ENCODE data around the gene RTEL1.
"Not testable (repeated sequence)": the region's sequence is repeated elsewhere in the genome, so short reads cannot be mapped to it uniquely, and the experiment has no call there.

Gene RTEL1

GRCh38 chr20:63652192-63652980 lies 5.7 kb upstream of the RTEL1 start:
- no peak for DNase-seq

- DNase-seq = peak; percentile 74
Observed at GRCh38 chr20:63653041-63653973, 4.8 kb upstream of the RTEL1 start, which contains the start of gene STMN3. STMN3 (minus strand) TSS chr20:63653424; CDS start chr20:63653345, 79 bp downstream.

DNA sequence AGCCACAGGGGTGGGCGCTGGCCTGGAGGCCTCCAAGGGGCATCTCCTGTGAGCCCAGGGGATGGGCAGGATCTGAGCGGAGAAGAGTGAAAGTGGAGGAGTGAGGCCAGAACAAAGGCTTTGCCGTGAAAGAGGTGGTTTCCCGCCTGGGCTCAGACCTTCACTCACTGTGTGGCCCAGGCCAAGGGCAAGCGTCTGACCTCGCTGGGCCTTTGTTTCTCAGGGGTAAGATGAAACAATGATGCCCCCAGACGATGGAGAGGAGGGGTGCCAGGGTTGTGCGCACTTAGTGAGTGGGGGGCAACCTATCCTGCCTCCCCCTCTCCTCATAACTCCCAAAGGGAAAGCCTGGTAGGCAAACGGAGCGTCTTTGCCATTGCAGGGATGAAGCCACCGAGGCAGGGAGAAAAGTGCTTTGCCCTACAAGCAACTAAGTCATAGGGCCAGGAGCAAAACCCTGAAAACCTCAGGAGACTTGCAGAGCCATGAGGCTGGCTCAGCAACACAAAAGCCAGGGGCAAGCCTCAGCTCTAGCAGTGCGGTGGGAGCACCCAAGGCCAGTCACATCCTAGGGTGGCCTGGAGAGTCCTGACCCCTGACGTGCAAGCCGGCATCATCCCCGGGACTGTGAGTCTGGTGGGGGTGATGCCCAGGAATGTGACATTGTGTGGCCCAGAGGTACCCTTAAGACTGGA lies 4.0 kb upstream of the RTEL1 start:
- no peak for DNase-seq

GRCh38 chr20:63655249-63655648 lies 2.9 kb upstream of the RTEL1 start:
- no peak for DNase-seq

DNA sequence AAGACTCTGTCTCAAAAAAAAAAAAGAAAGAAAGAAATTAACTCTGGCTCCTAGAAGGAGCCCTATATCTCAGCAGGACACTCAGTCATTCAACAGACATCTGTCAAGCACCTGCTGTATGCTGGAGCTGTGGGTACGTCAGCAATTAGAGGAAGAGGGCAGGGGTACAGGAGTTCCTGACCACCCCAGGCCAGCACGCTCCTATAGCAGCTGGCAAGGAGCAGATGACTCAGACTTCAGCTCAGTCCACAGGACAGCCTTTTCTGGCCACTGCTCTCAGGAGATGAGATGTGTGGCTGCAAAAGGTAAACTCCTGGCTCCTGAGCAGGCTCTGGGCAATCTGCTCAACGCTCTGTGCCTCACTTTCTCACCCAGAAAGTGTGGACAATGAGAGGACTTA lies 1.7 kb upstream of the RTEL1 start:
- no peak for DNase-seq

- no peak for DNase-seq
Observed at GRCh38 chr20:63657260-63657936, 714 bp upstream of the RTEL1 start.

GRCh38 chr20:63658749-63659187 lies 656 bp downstream of the RTEL1 start:
- DNase-seq = no peak

DNA sequence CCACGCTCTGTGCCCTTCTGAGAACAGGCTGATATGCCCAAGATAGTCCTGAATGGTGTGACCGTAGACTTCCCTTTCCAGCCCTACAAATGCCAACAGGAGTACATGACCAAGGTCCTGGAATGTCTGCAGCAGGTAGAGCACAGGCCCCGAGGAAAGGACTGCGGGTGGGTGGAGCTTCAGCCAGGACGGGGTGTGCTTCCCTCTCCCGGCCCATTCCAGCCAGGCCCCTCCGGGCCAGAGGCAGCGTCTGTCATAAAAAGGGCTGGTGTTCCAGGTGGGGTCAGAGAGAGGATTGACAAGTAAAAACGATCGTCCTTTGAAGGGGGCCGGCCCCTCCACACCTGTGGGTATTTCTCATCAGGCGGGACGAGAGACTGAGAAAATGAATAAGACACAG lies 1.3 kb downstream of the RTEL1 start:
- DNase-seq = no peak

DNA sequence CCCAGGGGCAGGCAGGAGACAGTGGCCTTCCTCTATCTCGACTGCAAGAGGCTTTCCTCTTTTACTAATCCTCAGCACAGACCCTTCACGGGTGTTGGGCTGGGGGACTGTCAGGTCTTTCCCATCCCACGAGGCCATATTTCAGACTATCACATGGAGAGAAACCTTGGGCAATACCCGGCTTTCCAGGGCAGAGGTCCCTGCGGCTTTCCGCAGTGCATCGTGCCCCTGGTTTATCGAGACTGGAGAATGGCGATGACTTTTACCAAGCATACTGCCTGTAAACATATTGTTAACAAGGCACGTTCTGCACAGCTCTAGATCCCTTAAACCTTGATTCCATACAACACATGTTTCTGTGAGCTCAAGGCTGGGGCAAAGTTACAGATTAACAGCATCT lies 2.1 kb downstream of the RTEL1 start:
- DNase-seq = not testable (repeated sequence)

DNA sequence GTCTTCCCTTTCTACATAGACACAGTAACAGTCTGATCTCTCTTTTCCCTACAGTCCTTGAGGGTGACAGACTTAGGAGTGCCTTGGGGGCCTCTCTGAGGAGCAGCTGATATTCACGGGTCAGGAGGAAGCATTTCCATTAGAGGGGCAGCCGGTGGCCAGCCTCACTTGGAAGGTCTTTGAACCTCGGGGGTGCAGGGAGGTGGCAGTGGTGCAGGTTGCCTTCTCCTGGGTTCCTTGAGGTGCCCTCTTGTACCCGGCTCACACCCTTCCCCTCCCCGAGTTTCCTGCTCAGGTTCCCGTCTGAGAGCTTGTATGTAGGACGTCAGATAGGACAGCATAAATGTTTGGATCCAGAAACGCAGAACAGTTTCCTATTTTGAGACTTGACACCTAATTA lies 2.5 kb downstream of the RTEL1 start:
- DNase-seq = no peak

- no peak for DNase-seq
Observed at GRCh38 chr20:63661108-63661507, 3.0 kb downstream of the RTEL1 start.

DNA sequence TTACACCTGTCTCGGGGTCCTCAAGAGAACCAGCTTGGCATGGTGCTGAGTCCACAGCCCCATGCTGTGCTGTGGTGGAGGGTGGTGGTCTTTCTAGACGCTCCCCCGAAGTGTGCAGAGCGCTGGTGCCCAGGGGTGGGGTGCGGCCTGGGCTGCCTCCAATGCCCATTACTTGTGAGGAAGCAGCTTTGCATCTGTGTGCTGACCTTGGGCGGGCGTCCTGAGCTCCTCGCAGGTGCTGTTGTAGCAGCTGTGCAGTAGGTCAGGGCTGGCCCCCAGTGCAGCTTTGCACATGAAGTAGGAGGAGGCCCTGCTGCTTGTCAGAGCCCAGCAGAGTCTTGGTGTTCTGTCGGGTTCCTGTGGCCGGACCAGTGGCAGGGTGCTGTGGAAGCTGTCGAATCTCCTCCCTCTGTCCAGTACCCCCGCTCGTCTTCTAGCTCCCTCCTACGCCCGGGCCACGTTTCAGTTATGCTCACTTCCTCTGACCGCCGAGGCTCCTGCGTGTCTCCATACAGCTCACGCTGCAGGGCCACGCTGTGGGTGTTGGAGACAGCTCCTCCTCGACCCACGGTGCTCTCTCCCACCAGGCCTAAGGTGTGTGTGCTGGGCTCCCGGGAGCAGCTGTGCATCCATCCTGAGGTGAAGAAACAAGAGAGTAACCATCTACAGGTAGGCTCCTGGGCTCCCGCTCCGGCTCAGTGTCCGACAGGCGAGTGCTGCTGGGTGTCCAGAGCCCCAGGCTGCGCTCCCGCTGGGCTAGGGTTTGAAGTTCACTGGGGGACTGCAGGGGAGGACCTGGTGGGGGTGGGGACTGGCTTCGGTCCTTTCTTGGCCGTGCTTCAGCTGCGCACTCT lies 4.1 kb downstream of the RTEL1 start:
- no peak for DNase-seq

DNA sequence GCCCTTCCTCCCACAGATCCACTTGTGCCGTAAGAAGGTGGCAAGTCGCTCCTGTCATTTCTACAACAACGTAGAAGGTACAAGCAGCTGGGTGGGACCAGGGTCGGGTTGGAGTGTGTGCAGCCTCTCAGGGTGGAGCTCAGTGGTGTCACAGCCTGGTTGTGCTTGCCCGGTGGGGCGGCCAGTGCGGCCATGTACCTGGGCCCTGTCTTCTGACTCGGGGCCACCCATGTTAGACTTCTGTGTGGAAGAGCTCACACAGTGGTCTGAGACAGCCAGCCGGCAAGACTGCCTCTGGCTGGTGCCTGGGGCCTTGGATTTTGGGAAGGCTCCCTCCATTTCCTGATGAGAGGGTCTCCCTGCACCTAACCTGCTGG lies 4.7 kb downstream of the RTEL1 start:
- no peak for DNase-seq

GRCh38 chr20:63663332-63664066 lies 5.4 kb downstream of the RTEL1 start:
- DNase-seq = no peak

DNA sequence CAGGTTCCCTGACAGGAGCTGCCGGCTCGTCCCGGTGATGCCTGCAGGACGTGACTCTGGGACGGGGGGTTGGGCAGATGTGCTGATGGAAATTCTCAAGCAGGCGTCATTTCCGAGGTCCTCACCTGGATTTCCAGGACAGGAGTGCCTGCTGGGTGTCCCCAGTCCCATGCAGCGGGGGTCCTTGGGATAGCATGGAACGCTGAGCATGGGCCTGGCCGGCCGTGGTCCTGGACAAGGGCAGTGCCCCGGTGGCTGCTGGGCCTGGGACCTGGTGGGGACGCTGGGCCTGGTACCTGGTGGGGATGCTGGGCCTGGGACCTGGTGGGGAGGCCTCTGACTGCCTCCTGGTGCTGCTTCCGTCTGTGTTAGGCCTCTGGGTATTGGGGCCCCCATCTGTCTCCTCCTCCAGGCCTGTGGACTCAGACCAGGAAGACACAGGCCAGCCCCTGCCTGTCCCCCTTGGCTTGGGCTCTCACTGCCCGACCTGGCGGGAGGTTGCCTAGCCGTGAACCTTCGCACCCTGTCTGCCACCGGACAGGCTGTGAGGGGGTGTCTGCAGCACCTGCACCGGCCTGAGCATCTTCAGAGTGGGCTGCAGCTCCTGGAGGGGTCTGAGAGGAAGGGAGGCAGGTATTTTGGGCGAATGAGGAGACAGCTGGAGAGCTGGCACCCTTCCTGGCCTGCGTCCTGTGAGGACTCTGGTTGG lies 6.2 kb downstream of the RTEL1 start:
- no peak for DNase-seq

GRCh38 chr20:63664861-63665594 lies 6.9 kb downstream of the RTEL1 start:
- DNase-seq = no peak

DNA sequence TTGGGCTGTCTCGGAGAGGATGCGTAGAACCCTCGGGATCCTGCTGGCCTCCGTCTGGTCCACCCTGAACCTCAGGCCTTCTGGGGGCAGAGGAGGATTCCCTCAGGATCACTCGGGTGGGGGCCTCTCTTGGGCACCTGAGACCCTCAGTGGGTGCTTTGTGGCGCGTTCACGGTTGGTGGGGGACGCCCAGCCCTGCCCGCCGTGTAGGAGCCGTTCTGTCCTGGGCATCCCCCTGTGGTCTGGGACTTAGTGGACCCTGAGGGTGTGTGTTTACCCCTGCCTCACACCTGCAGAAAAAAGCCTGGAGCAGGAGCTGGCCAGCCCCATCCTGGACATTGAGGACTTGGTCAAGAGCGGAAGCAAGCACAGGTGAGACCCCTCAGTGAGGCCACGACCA lies 7.6 kb downstream of the RTEL1 start:
- DNase-seq = no peak

GRCh38 chr20:63667858-63668257 lies 9.7 kb downstream of the RTEL1 start:
- DNase-seq = no peak

GRCh38 chr20:63668351-63668750 lies 10.2 kb downstream of the RTEL1 start:
- DNase-seq = no peak

- DNase-seq = not testable (repeated sequence)
Observed at GRCh38 chr20:63671695-63672094, 13.6 kb downstream of the RTEL1 start.
